ENCODE measurements around the gene DUSP12.
"Not testable (repeated sequence)": the region's sequence is repeated elsewhere in the genome, so short reads cannot be mapped to it uniquely, and the experiment has no call there.

Gene DUSP12

GRCh38 chr1:161749509-161750407 lies at the start of gene DUSP12:
DUSP12 (plus strand) TSS chr1:161749786; CDS start chr1:161749802, 16 bp downstream.
- peak; percentile 91 for DNase-seq (ENCODE audit: low spot score)

GRCh38 chr1:161702250-161702649 lies 47.3 kb upstream of the DUSP12 start:
- DNase-seq (ENCODE audit: low spot score), result no peak

- DNase-seq (ENCODE audit: low spot score), result no peak
Measured at GRCh38 chr1:161705537-161705936, 44.0 kb upstream of the DUSP12 start.

- no peak for DNase-seq (ENCODE audit: low spot score)
Measured at GRCh38 chr1:161706113-161706481, 43.5 kb upstream of the DUSP12 start.

- DNase-seq (ENCODE audit: low spot score), result no peak
Measured at GRCh38 chr1:161706482-161707347, 42.9 kb upstream of the DUSP12 start, which contains the start of gene FCRLA. FCRLA (plus strand) TSS chr1:161707229; CDS start chr1:161707265, 36 bp downstream.

- DNase-seq (ENCODE audit: low spot score), result no peak
Measured at GRCh38 chr1:161707503-161707902, 42.1 kb upstream of the DUSP12 start.

GRCh38 chr1:161709373-161709772 lies 40.2 kb upstream of the DUSP12 start:
- no peak for DNase-seq (ENCODE audit: low spot score)

- DNase-seq (ENCODE audit: low spot score), result no peak
Measured at GRCh38 chr1:161710560-161710959, 39.0 kb upstream of the DUSP12 start.

- no peak for DNase-seq (ENCODE audit: low spot score)
Measured at GRCh38 chr1:161718559-161719324, 30.8 kb upstream of the DUSP12 start.

GRCh38 chr1:161719325-161719611 lies 30.3 kb upstream of the DUSP12 start:
- DNase-seq (ENCODE audit: low spot score), result no peak

GRCh38 chr1:161720422-161720821 lies 29.2 kb upstream of the DUSP12 start:
- DNase-seq (ENCODE audit: low spot score), result no peak

GRCh38 chr1:161720956-161721737 lies 28.4 kb upstream of the DUSP12 start, which contains the start of gene FCRLB:
FCRLB (plus strand) TSS chr1:161721544; CDS start chr1:161722673, 1,129 bp downstream.
- no peak for DNase-seq (ENCODE audit: low spot score)

GRCh38 chr1:161721738-161722343 lies 27.7 kb upstream of the DUSP12 start:
- DNase-seq (ENCODE audit: low spot score), result no peak

GRCh38 chr1:161722406-161722805 lies 27.2 kb upstream of the DUSP12 start:
- DNase-seq (ENCODE audit: low spot score), result no peak

GRCh38 chr1:161723459-161724141 lies 26.0 kb upstream of the DUSP12 start:
- no peak for DNase-seq (ENCODE audit: low spot score)

GRCh38 chr1:161725258-161725907 lies 24.2 kb upstream of the DUSP12 start:
- not testable (repeated sequence) for DNase-seq (ENCODE audit: low spot score)

GRCh38 chr1:161725908-161726472 lies 23.6 kb upstream of the DUSP12 start:
- DNase-seq (ENCODE audit: low spot score), result peak; percentile 26

- DNase-seq (ENCODE audit: low spot score), result peak; percentile 64
Measured at GRCh38 chr1:161726473-161727255, 22.9 kb upstream of the DUSP12 start.

All from CD4-positive, alpha-beta T cell treated with Interleukin-15 for 4 hours (primary cell).